Peyer's patch (tissue), 4 donors: ENCODE data around the gene EGFLAM.

Source experiments
- CTCF ChIP-seq, 6 experiments: fragments of 450-650 bp in 4 of 6; fragments of 200-600 bp in 2 of 6; sonication (generic) in 1 of 6; IDR thresholded peaks; one replicate each; pipeline ENCODE4 v1.5.1; 2017 to 2019; ENCODE audit warnings: antibody characterized with exemption in 6 of 6, mild to moderate bottlenecking in 3 of 6, moderate library complexity in 1 of 6
- POLR2A ChIP-seq, 2 donors: fragments of 450-650 bp; IDR thresholded peaks; one replicate each; pipeline ENCODE4 v1.5.1; 2017; ENCODE audit warnings: antibody characterized with exemption in 2 of 2, mild to moderate bottlenecking in 2 of 2, moderate library complexity in 2 of 2

GRCh38 chr5:38371596-38371995, 113.2 kb downstream of the EGFLAM start:
- TF ChIP-seq CTCF (IDR thresholded peaks at IDR 0.05) (no peak), POLR2A (IDR thresholded peaks at IDR 0.05) (no peak)
